IMR-90 (cell line): Measurements from ENCODE around the gene SEL1L3. TPM values are rescaled to one million over a fixed set of nuclear protein-coding genes. Genes with fewer than 3 reads are reported as not detected.

Experiments used
- ATAC-seq: fragments of 200-7000 bp; cut with Tn5 transposase; 2 replicates; pipeline ENCODE4 v1.9.1; 2020; ENCODE audit warnings: low read depth, mild to moderate bottlenecking, moderate library complexity
- BruUV-seq: library from RNA; stranded (reverse); fragments of 400-500 nt; replicated peaks from 2 replicates; lab custom pipeline; 2021; lab: Mats Ljungman, UMichigan
- CTCF ChIA-PET: fragments of 300-600 bp; formaldehyde crosslinking; extraction: SDS; loops from one replicate; lab custom pipeline; 2021; ENCODE audit warnings: antibody characterized with exemption; lab: Yijun Ruan, JAX
- POLR2A ChIA-PET: fragments of 300-600 bp; sonication (Branson Sonifier 250); formaldehyde crosslinking; loops from one replicate; lab custom pipeline; 2022; ENCODE audit warnings: antibody characterized with exemption; ENCODE audit not compliant: unreplicated experiment; lab: Charles Lee
- DNase-seq: peaks from one replicate; pipeline ENCODE4 v3.0.0; 2013
- H2AFZ ChIP-seq: replicated peaks from 2 replicates; pipeline ENCODE3; 2013; ENCODE audit warnings: low read length, mild to moderate bottlenecking; ENCODE audit not compliant: poor library complexity
- H2AK5ac ChIP-seq: 2 replicates; pipeline ENCODE4 v1.6.1; 2013; ENCODE audit warnings: low read depth, low read length, inconsistent platforms
- H2AK9ac ChIP-seq: replicated peaks from 2 replicates; pipeline ENCODE3; 2013; ENCODE audit warnings: mild to moderate bottlenecking, low read depth, low read length, moderate library complexity; ENCODE audit not compliant: poor library complexity
- H2BK120ac ChIP-seq: 2 replicates; pipeline ENCODE4 v1.6.1; 2013; ENCODE audit warnings: low read depth, low read length, inconsistent platforms
- H2BK15ac ChIP-seq: 3 replicates; pipeline ENCODE4 v1.6.1; 2013; ENCODE audit warnings: low read depth, low read length, inconsistent platforms
- H2BK20ac ChIP-seq: 2 replicates; pipeline ENCODE4 v1.6.1; 2013; ENCODE audit warnings: low read depth, mild to moderate bottlenecking, inconsistent platforms, low read length, moderate library complexity
- H2BK5ac ChIP-seq: 2 replicates; pipeline ENCODE4 v1.6.1; 2013; ENCODE audit warnings: mild to moderate bottlenecking, low read depth, low read length, inconsistent platforms; ENCODE audit not compliant: poor library complexity, severe bottlenecking
- H3K14ac ChIP-seq: replicated peaks from 2 replicates; pipeline ENCODE4 v1.6.1; 2013; ENCODE audit warnings: low read depth, low read length, inconsistent platforms
- H3K18ac ChIP-seq: 2 replicates; pipeline ENCODE4 v1.6.1; 2013; ENCODE audit warnings: low read depth, low read length, control low read depth
- H3K23ac ChIP-seq: 2 replicates; pipeline ENCODE4 v1.6.1; 2013; ENCODE audit warnings: low read depth, low read length, inconsistent platforms
- H3K27ac ChIP-seq: 2 replicates; pipeline ENCODE4 v1.5.1; 2013; ENCODE audit warnings: mild to moderate bottlenecking, control low read depth, low read length; ENCODE audit not compliant: insufficient read depth
- H3K27me3 ChIP-seq: 2 replicates; pipeline ENCODE4 v1.6.1; 2013; ENCODE audit warnings: low read length; ENCODE audit not compliant: control insufficient read depth, insufficient read depth
- H3K36me3 ChIP-seq: 2 replicates; pipeline ENCODE4 v1.6.1; 2013; ENCODE audit warnings: low read length, mixed read lengths; ENCODE audit not compliant: control insufficient read depth, insufficient read depth
- H3K4ac ChIP-seq: 2 replicates; pipeline ENCODE4 v1.6.1; 2013; ENCODE audit warnings: low read depth, low read length, inconsistent platforms
- H3K4me1 ChIP-seq: 2 replicates; pipeline ENCODE4 v1.6.1; 2013; ENCODE audit warnings: low read length, mixed read lengths; ENCODE audit not compliant: control insufficient read depth, insufficient read depth
- H3K4me2 ChIP-seq: 2 replicates; pipeline ENCODE4 v1.6.1; 2013; ENCODE audit warnings: low read depth, mild to moderate bottlenecking, control low read depth, low read length, moderate library complexity
- H3K4me3 ChIP-seq: 2 replicates; pipeline ENCODE4 v1.5.1; 2013; ENCODE audit warnings: low read depth, mild to moderate bottlenecking, control low read depth, low read length, moderate library complexity; ENCODE audit not compliant: insufficient read depth
- H3K56ac ChIP-seq: 2 replicates; pipeline ENCODE4 v1.6.1; 2013; ENCODE audit warnings: low read length, inconsistent platforms; ENCODE audit not compliant: insufficient read depth; ENCODE audit errors: extremely low read depth
- H3K79me1 ChIP-seq, 2 experiments: 2 replicates each; pipeline ENCODE4 v1.6.1; 2013; ENCODE audit warnings: low read length in 2 of 2, inconsistent platforms in 1 of 2, low read depth in 1 of 2
- H3K9ac ChIP-seq: 2 replicates; pipeline ENCODE4 v1.6.1; 2013; ENCODE audit warnings: low read depth, low read length, control low read depth
- H3K9me1 ChIP-seq: 2 replicates; pipeline ENCODE4 v1.6.1; 2013; ENCODE audit warnings: low read length, inconsistent platforms; ENCODE audit not compliant: insufficient read depth
- H3K9me3 ChIP-seq: 2 replicates; pipeline ENCODE4 v1.6.1; 2013; ENCODE audit warnings: low read length; ENCODE audit not compliant: control insufficient read depth, insufficient read depth
- H4K20me1 ChIP-seq: 2 replicates; pipeline ENCODE4 v1.6.1; 2013; ENCODE audit warnings: low read length, inconsistent platforms; ENCODE audit not compliant: insufficient read depth
- H4K5ac ChIP-seq: 2 replicates; pipeline ENCODE4 v1.6.1; 2013; ENCODE audit warnings: mild to moderate bottlenecking, low read depth, low read length, control low read depth
- H4K8ac ChIP-seq, 2 experiments: 2 replicates each; pipeline ENCODE4 v1.6.1; 2013; ENCODE audit warnings: low read depth in 2 of 2, low read length in 2 of 2, control low read depth in 1 of 2, inconsistent platforms in 1 of 2
- H4K91ac ChIP-seq: 2 replicates; pipeline ENCODE4 v1.6.1; 2013; ENCODE audit warnings: low read depth, low read length, inconsistent platforms; ENCODE audit not compliant: insufficient read depth
- CHD1 ChIP-seq: IDR thresholded peaks from 2 replicates; pipeline ENCODE4 v1.6.1; 2012; ENCODE audit warnings: low read depth, low read length, improper control_type of control experiment
- MAFK ChIP-seq: IDR thresholded peaks from 2 replicates; pipeline ENCODE4 v1.6.1; 2012; ENCODE audit warnings: low read depth, low read length, improper control_type of control experiment
- WGBS, 2 experiments: methylation state at CpG; one replicate each; pipeline versions ENCODE4 v1.1.5 to v1.1.7; 2013; ENCODE audit warnings: missing lambda C conversion rate in 2 of 2; ENCODE audit not compliant: insufficient read length in 1 of 2; ENCODE audit errors: extremely low coverage in 2 of 2; 5-methylcytosine and 5-hydroxymethylcytosine counted together
- dilution Hi-C: fragments of 300-500 bp; cut with HindIII; formaldehyde crosslinking; loops from one replicate; pipeline ENCODE4 v1.14.3; 2018; ENCODE audit warnings: low sequenced_read_pairs; ENCODE audit not compliant: unreplicated experiment
- in situ Hi-C: fragments of 300-500 bp; cut with MboI; formaldehyde crosslinking; loops from 3 replicates; pipeline ENCODE4 v1.14.3; 2019; ENCODE audit warnings: low sequenced_read_pairs, inconsistent platforms, mixed read lengths
- intact Hi-C: fragments of 100-400 bp; cut with micrococcal nuclease; formaldehyde crosslinking; loops from 2 replicates; pipeline ENCODE4 v1.10.0; 2022
- polyA plus RNA-seq, 3 experiments: library from polyadenylated mRNA; depleted of rRNA; stranded (reverse); fragments of >200 nt; gene quantifications; 2 replicates each; pipeline ENCODE4 v1.2.3, GENCODE V29; 2012; ENCODE audit warnings: low replicate concordance in 1 of 3
- total RNA-seq: library from RNA; depleted of rRNA; stranded (reverse); fragments of >200 nt; gene quantifications from 2 replicates; pipeline ENCODE4 v1.2.3, GENCODE V29; 2012

The SEL1L3 gene
- total and polyA plus RNA-seq, 2 of the 4 experiments (the other 2 are of a cell fraction): 16.4 to 43.7 TPM

DNA sequence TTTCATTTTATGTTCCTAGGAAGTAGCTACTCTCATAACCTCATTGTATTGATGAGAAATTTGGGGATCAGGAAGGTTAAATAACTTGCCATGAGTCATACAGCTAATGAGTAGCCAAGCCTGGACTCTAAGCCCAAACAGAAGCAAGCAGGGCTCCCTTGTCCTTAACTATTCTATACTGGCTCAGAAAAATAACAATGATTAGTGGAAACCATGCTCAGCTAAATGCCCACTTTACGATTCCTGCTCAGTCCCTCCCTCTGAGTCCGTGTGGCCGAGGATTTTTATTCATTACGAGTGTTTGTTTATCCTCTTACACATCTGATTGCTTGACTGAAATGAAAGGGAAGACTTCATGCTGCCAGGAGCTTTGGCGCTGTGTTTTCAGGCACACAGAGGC, 106.3 kb downstream of the SEL1L3 start:
- Histone ChIP-seq H3K4me2 (peak overlapping the region; percentile 40; the same call in 1 of the 2 replicates), H3K14ac (no peak overlapping the region), H3K56ac (no peak overlapping the region), H3K4me1 (peaks cover 2% of the 10 kb centered on the region; the same call in 1 of the 2 replicates), H3K9ac (no peak overlapping the region), H2AK9ac (no peak overlapping the region), H2BK20ac (no peak overlapping the region), H3K18ac (no peak overlapping the region), H2BK120ac (no peak overlapping the region), H4K8ac (no peak overlapping the region), H2BK15ac (no peak overlapping the region), H2BK5ac (no peak overlapping the region), H3K27me3 (no peaks in the 10 kb centered on the region), H4K20me1 (no peaks in the 10 kb centered on the region), H3K79me1 (no peaks in the 10 kb centered on the region), H3K4me3 (no peak overlapping the region), H4K91ac (no peak overlapping the region), H3K23ac (no peak overlapping the region), H2AFZ (no peak overlapping the region), H3K36me3 (0 out of 2 replicates have a peak, but pooled peaks cover 2% of the 10 kb centered on the region), H3K9me1 (no peaks in the 10 kb centered on the region), H3K9me3 (no peaks in the 10 kb centered on the region), H3K27ac (no peak overlapping the region), H2AK5ac (no peak overlapping the region), H3K4ac (no peak overlapping the region), H4K5ac (no peak overlapping the region)
- in situ Hi-C loops (no loop called here), dilution Hi-C loops (no loop called here), intact Hi-C loops (no loop called here)
- ChIA-PET CTCF (interaction anchor here (0.9 to 1.7 kb wide), 2 partner anchors 12 to 316 kb away, joined by 3 to 8 read pairs; no protein-coding TSS in a partner anchor), POLR2A (no interaction called here)
- TF ChIP-seq MAFK (no peak), CHD1 (no peak)
- peak; percentile 29 for DNase-seq
- BruUV-seq: no TSS peak
- no CpG with 5 or more reads among the region's 5 CpGs for WGBS, 2 experiments
- ATAC-seq: peak; percentile 72
